ENCODE data around the gene NLE1.
"Not testable (repeated sequence)": the region's sequence is repeated elsewhere in the genome, so short reads cannot be mapped to it uniquely, and the experiment has no call there.

The NLE1 gene

GRCh38 chr17:35101725-35102124, 40.4 kb downstream of the NLE1 start:
- Histone ChIP-seq H3K36me3 (ENCODE audit: insufficient read depth, low read length) (peaks cover 8% of the 10 kb centered on the region), H3K27ac (ENCODE audit: low read depth, low read length) (no peak overlapping the region), H3K79me2 (ENCODE audit: control insufficient read depth, insufficient read depth, low read length, unreplicated experiment) (no peaks in the 10 kb centered on the region), H2AFZ (ENCODE audit: low read length, unreplicated experiment) (no peak overlapping the region), H3K4me1 (ENCODE audit: control insufficient read depth, insufficient read depth, low read length, unreplicated experiment) (no peaks in the 10 kb centered on the region), H3K4me3 (ENCODE audit: low read depth, low read length) (no peak overlapping the region), H3K27me3 (ENCODE audit: insufficient read depth, low read length) (no peaks in the 10 kb centered on the region)

- H3K27me3 ChIP-seq (ENCODE audit: insufficient read depth, low read length), result no peaks in the 10 kb centered on the region
- no peaks in the 10 kb centered on the region for H3K79me2 ChIP-seq (ENCODE audit: control insufficient read depth, insufficient read depth, low read length, unreplicated experiment)
- no peaks in the 10 kb centered on the region for H3K4me1 ChIP-seq (ENCODE audit: control insufficient read depth, insufficient read depth, low read length, unreplicated experiment)
- H3K36me3 ChIP-seq (ENCODE audit: insufficient read depth, low read length), result peaks cover 6% of the 10 kb centered on the region
- no peak overlapping the region for H3K4me3 ChIP-seq (ENCODE audit: low read depth, low read length)
- H3K27ac ChIP-seq (ENCODE audit: low read depth, low read length), result no peak overlapping the region
- H2AFZ ChIP-seq (ENCODE audit: low read length, unreplicated experiment), result no peak overlapping the region
Measured at GRCh38 chr17:35101036-35101435, 41.1 kb downstream of the NLE1 start.

GRCh38 chr17:35099908-35100307, 42.2 kb downstream of the NLE1 start:
- H3K4me1 ChIP-seq (ENCODE audit: control insufficient read depth, insufficient read depth, low read length, unreplicated experiment), result peaks cover under 1% of the 10 kb centered on the region
- no peaks in the 10 kb centered on the region for H3K27me3 ChIP-seq (ENCODE audit: insufficient read depth, low read length)
- H3K79me2 ChIP-seq (ENCODE audit: control insufficient read depth, insufficient read depth, low read length, unreplicated experiment), result no peaks in the 10 kb centered on the region
- no peak overlapping the region for H3K27ac ChIP-seq (ENCODE audit: low read depth, low read length)
- H2AFZ ChIP-seq (ENCODE audit: low read length, unreplicated experiment), result no peak overlapping the region
- no peak overlapping the region for H3K4me3 ChIP-seq (ENCODE audit: low read depth, low read length)
- peaks cover 3% of the 10 kb centered on the region; the same call in 1 of the 2 replicates for H3K36me3 ChIP-seq (ENCODE audit: insufficient read depth, low read length)

- Histone ChIP-seq H3K27me3 (ENCODE audit: insufficient read depth, low read length) (no peaks in the 10 kb centered on the region), H3K36me3 (ENCODE audit: insufficient read depth, low read length) (peaks cover 3% of the 10 kb centered on the region; the same call in 1 of the 2 replicates), H3K4me3 (ENCODE audit: low read depth, low read length) (no peak overlapping the region), H2AFZ (ENCODE audit: low read length, unreplicated experiment) (no peak overlapping the region), H3K27ac (ENCODE audit: low read depth, low read length) (no peak overlapping the region), H3K4me1 (ENCODE audit: control insufficient read depth, insufficient read depth, low read length, unreplicated experiment) (peaks cover 6% of the 10 kb centered on the region), H3K79me2 (ENCODE audit: control insufficient read depth, insufficient read depth, low read length, unreplicated experiment) (no peaks in the 10 kb centered on the region)
Measured at GRCh38 chr17:35097776-35098175, 44.3 kb downstream of the NLE1 start.

- Histone ChIP-seq H3K4me1 (ENCODE audit: control insufficient read depth, insufficient read depth, low read length, unreplicated experiment) (peaks cover 6% of the 10 kb centered on the region), H2AFZ (ENCODE audit: low read length, unreplicated experiment) (no peak overlapping the region), H3K36me3 (ENCODE audit: insufficient read depth, low read length) (peaks cover 3% of the 10 kb centered on the region; the same call in 1 of the 2 replicates), H3K27ac (ENCODE audit: low read depth, low read length) (no peak overlapping the region), H3K79me2 (ENCODE audit: control insufficient read depth, insufficient read depth, low read length, unreplicated experiment) (no peaks in the 10 kb centered on the region), H3K4me3 (ENCODE audit: low read depth, low read length) (no peak overlapping the region), H3K27me3 (ENCODE audit: insufficient read depth, low read length) (no peaks in the 10 kb centered on the region)
Measured at GRCh38 chr17:35095741-35096140, 46.4 kb downstream of the NLE1 start.

- Histone ChIP-seq H3K79me2 (ENCODE audit: control insufficient read depth, insufficient read depth, low read length, unreplicated experiment) (no peaks in the 10 kb centered on the region), H3K4me3 (ENCODE audit: low read depth, low read length) (no peak overlapping the region), H3K27ac (ENCODE audit: low read depth, low read length) (peak overlapping the region; percentile 39), H3K4me1 (ENCODE audit: control insufficient read depth, insufficient read depth, low read length, unreplicated experiment) (peaks cover 7% of the 10 kb centered on the region), H2AFZ (ENCODE audit: low read length, unreplicated experiment) (no peak overlapping the region), H3K36me3 (ENCODE audit: insufficient read depth, low read length) (peaks cover 3% of the 10 kb centered on the region; the same call in 1 of the 2 replicates), H3K27me3 (ENCODE audit: insufficient read depth, low read length) (no peaks in the 10 kb centered on the region)
Measured at GRCh38 chr17:35094902-35095301, 47.2 kb downstream of the NLE1 start.

GRCh38 chr17:35090707-35091106, 51.4 kb downstream of the NLE1 start:
- not testable (repeated sequence) for H3K36me3 ChIP-seq (ENCODE audit: insufficient read depth, low read length); H3K4me3 ChIP-seq (ENCODE audit: low read depth, low read length); H2AFZ ChIP-seq (ENCODE audit: low read length, unreplicated experiment); H3K27ac ChIP-seq (ENCODE audit: low read depth, low read length); H3K27me3 ChIP-seq (ENCODE audit: insufficient read depth, low read length)
- Histone ChIP-seq H3K4me1 (ENCODE audit: control insufficient read depth, insufficient read depth, low read length, unreplicated experiment) (peaks cover 34% of the 10 kb centered on the region), H3K79me2 (ENCODE audit: control insufficient read depth, insufficient read depth, low read length, unreplicated experiment) (peaks cover 32% of the 10 kb centered on the region)

GRCh38 chr17:35089586-35090296, 52.4 kb downstream of the NLE1 start:
- H3K79me2 ChIP-seq (ENCODE audit: control insufficient read depth, insufficient read depth, low read length, unreplicated experiment), result peaks cover 39% of the 10 kb centered on the region
- peaks cover 41% of the 10 kb centered on the region for H3K4me1 ChIP-seq (ENCODE audit: control insufficient read depth, insufficient read depth, low read length, unreplicated experiment)
- H3K4me3 ChIP-seq (ENCODE audit: low read depth, low read length), result peak overlapping the region; percentile 66
- H3K27me3 ChIP-seq (ENCODE audit: insufficient read depth, low read length), result no peaks in the 10 kb centered on the region
- peak overlapping the region; percentile 28 for H3K27ac ChIP-seq (ENCODE audit: low read depth, low read length)
- H2AFZ ChIP-seq (ENCODE audit: low read length, unreplicated experiment), result peak overlapping the region; percentile 59
- H3K36me3 ChIP-seq (ENCODE audit: insufficient read depth, low read length), result no peaks in the 10 kb centered on the region

- Histone ChIP-seq H3K4me1 (ENCODE audit: control insufficient read depth, insufficient read depth, low read length, unreplicated experiment) (peaks cover 37% of the 10 kb centered on the region), H3K27me3 (ENCODE audit: insufficient read depth, low read length) (no peaks in the 10 kb centered on the region), H3K4me3 (ENCODE audit: low read depth, low read length) (peak overlapping the region; percentile 88), H3K27ac (ENCODE audit: low read depth, low read length) (peak overlapping the region; percentile 73), H3K36me3 (ENCODE audit: insufficient read depth, low read length) (no peaks in the 10 kb centered on the region), H2AFZ (ENCODE audit: low read length, unreplicated experiment) (peak overlapping the region; percentile 63), H3K79me2 (ENCODE audit: control insufficient read depth, insufficient read depth, low read length, unreplicated experiment) (peaks cover 43% of the 10 kb centered on the region)
Measured at GRCh38 chr17:35088881-35089585, 53.1 kb downstream of the NLE1 start.

- peak overlapping the region; percentile 88 for H3K4me3 ChIP-seq (ENCODE audit: low read depth, low read length)
- H2AFZ ChIP-seq (ENCODE audit: low read length, unreplicated experiment), result peak overlapping the region; percentile 63
- peaks cover 37% of the 10 kb centered on the region for H3K4me1 ChIP-seq (ENCODE audit: control insufficient read depth, insufficient read depth, low read length, unreplicated experiment)
- peaks cover 48% of the 10 kb centered on the region for H3K79me2 ChIP-seq (ENCODE audit: control insufficient read depth, insufficient read depth, low read length, unreplicated experiment)
- H3K27ac ChIP-seq (ENCODE audit: low read depth, low read length), result peak overlapping the region; percentile 73
- H3K36me3 ChIP-seq (ENCODE audit: insufficient read depth, low read length), result no peaks in the 10 kb centered on the region
- H3K27me3 ChIP-seq (ENCODE audit: insufficient read depth, low read length), result no peaks in the 10 kb centered on the region
Measured at GRCh38 chr17:35088356-35088880, 53.7 kb downstream of the NLE1 start.
